ENCODE results near the gene S100A2. TPM values are rescaled to one million over a fixed set of nuclear protein-coding genes. Genes with fewer than 3 reads are reported as not detected.

S100A2 gene
- total RNA-seq, 1 donor from 2014 or later = not detected

DNA sequence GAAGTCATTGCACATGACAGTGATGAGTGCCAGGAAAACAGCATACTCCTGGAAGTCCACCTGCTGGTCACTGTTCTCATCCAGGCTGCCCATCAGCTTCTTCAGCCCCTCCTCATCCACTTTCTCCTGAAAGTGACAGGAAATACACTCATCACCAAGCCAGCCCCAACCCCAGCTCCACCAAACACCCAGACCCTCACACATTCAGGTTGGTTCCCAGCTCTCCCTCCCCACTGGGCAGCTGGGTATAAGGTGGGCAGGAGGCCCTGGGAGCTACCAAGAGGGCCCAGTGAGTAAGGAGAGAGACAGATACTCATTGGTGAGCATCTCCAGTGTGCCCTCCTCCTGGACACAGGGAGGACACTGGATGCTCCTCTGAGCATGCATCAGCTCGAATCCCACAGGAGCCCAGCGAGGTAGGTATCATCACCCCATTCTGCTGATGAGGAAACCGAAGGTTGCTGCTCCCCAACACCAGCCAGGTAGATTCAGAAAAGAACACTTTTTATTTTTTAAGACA is 4.1 kb downstream of the S100A2 start:
- no peaks in the 10 kb centered on the region for H3K36me3 Mint-ChIP-seq (ENCODE audit: low read depth)
- H3K9me3 Mint-ChIP-seq = no peaks in the 10 kb centered on the region
- no peaks in the 10 kb centered on the region for H3K27me3 Mint-ChIP-seq (ENCODE audit: low read depth)
- H3K4me3 Mint-ChIP-seq = no peak overlapping the region
- H3K27ac Mint-ChIP-seq (ENCODE audit: unreplicated experiment) = no peak overlapping the region
- H3K4me1 Mint-ChIP-seq = peaks cover 10% of the 10 kb centered on the region
- TF ChIP-seq, protein P1, sequence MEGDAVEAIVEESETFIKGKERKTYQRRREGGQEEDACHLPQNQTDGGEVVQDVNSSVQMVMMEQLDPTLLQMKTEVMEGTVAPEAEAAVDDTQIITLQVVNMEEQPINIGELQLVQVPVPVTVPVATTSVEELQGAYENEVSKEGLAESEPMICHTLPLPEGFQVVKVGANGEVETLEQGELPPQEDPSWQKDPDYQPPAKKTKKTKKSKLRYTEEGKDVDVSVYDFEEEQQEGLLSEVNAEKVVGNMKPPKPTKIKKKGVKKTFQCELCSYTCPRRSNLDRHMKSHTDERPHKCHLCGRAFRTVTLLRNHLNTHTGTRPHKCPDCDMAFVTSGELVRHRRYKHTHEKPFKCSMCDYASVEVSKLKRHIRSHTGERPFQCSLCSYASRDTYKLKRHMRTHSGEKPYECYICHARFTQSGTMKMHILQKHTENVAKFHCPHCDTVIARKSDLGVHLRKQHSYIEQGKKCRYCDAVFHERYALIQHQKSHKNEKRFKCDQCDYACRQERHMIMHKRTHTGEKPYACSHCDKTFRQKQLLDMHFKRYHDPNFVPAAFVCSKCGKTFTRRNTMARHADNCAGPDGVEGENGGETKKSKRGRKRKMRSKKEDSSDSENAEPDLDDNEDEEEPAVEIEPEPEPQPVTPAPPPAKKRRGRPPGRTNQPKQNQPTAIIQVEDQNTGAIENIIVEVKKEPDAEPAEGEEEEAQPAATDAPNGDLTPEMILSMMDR (conservative IDR thresholded peaks at IDR 0.05) = no peak
- no peak for DNase-seq (ENCODE audit: low read depth, low spot score)

DNA sequence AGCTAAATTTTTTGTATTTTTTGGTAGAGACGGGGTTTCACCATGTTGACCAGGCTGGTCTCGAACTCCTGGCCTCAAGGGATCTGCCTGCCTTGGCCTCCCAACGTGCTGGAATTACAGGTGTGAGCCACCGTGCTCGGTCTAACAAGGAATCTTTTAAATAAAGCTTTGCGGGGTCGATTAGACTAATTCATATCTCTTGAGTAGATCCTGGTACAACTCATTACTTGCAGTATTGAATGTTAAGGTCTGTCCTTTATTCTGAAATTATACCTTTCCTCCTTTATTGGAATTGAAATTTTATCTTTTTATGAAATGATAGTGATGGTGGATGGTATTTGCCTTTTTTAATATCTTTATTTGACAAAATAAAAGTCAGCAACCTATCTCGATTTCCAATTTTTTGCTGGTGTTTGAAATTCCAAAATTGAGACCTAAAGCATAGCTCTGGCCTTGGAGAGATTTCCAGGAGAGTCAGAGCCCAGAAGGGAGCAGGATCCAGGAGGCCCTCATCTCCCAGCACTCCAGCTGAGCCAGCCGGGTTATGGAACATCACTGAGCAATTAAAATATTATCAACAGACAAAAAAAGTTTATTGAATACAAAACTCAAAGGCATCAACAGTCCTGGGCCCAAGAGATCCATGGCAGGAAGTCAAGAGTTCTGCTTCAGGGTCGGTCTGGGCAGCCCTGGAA is 4.7 kb downstream of the S100A2 start:
- Mint-ChIP-seq H3K4me1 (peaks cover 3% of the 10 kb centered on the region), H3K27ac (ENCODE audit: unreplicated experiment) (no peak overlapping the region), H3K36me3 (ENCODE audit: low read depth) (no peaks in the 10 kb centered on the region), H3K9me3 (no peaks in the 10 kb centered on the region), H3K4me3 (no peak overlapping the region), H3K27me3 (ENCODE audit: low read depth) (no peaks in the 10 kb centered on the region)
- no peak for DNase-seq (ENCODE audit: low read depth, low spot score)
- TF ChIP-seq, protein P1 (conservative IDR thresholded peaks at IDR 0.05) = no peak

DNA sequence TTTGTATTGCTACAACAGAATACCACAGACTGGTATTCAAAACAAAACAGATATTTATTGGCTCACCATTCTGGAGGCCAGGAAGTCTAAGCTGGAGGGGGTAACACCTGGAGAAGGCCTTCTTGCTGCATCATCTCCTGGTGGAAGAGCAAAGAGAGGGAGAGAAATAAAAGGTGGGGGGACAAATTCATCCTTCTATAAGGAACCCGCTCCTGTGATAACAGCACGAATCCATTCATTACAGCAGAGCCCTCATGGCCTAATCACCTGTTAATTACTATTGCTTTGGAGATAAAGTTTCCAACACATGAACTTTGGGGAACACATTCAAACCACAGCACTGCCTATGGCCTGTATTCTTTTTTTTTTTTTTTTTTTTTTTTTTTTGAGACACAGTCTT is 5.4 kb downstream of the S100A2 start:
- TF ChIP-seq, protein P1 (conservative IDR thresholded peaks at IDR 0.05) = no peak
- no peaks in the 10 kb centered on the region for H3K9me3 Mint-ChIP-seq
- H3K27me3 Mint-ChIP-seq (ENCODE audit: low read depth) = no peaks in the 10 kb centered on the region
- H3K4me1 Mint-ChIP-seq = no peaks in the 10 kb centered on the region
- DNase-seq (ENCODE audit: low read depth, low spot score) = no peak
- no peaks in the 10 kb centered on the region for H3K36me3 Mint-ChIP-seq (ENCODE audit: low read depth)
- H3K4me3 Mint-ChIP-seq = no peak overlapping the region
- H3K27ac Mint-ChIP-seq (ENCODE audit: unreplicated experiment) = no peak overlapping the region

DNA sequence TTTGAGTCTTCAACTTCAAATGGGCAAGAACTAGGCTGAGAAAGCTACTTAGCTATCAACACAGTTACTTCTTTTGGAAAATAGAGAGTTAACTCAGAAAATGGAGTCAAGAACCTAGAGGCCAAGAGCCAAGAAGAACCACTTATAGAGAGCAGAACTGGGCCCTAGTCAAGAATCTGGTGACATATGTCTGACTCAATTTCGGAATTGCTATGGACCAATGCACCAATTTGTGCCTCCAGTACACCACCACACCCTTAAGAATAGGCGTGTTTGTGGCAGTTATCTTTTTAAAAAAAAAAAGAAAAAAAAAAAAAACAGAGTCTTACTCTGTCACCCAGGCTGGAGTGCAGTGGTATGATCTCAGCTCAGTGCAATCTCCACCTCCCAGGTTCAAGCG is 7.8 kb downstream of the S100A2 start:
- Mint-ChIP-seq H3K4me1 (no peaks in the 10 kb centered on the region), H3K27ac (ENCODE audit: unreplicated experiment) (no peak overlapping the region), H3K9me3 (no peaks in the 10 kb centered on the region), H3K4me3 (no peak overlapping the region), H3K27me3 (ENCODE audit: low read depth) (no peaks in the 10 kb centered on the region), H3K36me3 (ENCODE audit: low read depth) (no peaks in the 10 kb centered on the region)
- TF ChIP-seq, protein P1 (conservative IDR thresholded peaks at IDR 0.05) = no peak
- no peak for DNase-seq (ENCODE audit: low read depth, low spot score)

DNA sequence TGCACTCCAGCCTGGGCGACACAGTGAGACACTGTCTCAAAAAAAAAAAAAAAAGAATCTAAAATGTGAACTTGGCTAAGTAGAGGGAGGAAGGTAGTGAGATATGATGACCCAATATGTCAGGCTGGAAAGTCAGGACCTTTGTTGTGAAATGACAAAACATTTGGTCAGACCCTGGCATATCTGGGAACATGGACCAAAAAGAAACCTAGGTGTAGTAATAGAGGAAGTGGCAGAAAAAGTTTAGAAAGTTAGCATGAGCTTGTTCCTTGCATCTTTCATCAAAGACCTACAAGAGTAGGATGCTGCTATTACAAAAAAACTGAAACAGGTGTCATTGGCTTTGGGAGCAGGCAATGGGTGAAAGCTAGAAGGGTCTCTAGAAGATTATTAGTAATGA is 9.3 kb downstream of the S100A2 start:
- H3K9me3 Mint-ChIP-seq = no peaks in the 10 kb centered on the region
- no peak overlapping the region for H3K4me3 Mint-ChIP-seq
- no peak overlapping the region for H3K27ac Mint-ChIP-seq (ENCODE audit: unreplicated experiment)
- TF ChIP-seq, protein P1 (conservative IDR thresholded peaks at IDR 0.05) = no peak
- no peaks in the 10 kb centered on the region for H3K27me3 Mint-ChIP-seq (ENCODE audit: low read depth)
- H3K4me1 Mint-ChIP-seq = peaks cover 7% of the 10 kb centered on the region
- no peak for DNase-seq (ENCODE audit: low read depth, low spot score)
- no peaks in the 10 kb centered on the region for H3K36me3 Mint-ChIP-seq (ENCODE audit: low read depth)

Data from neural crest cell (in vitro differentiated cells).